ENCODE measurements around the gene NME7.
A peak's percentile ranks its signal among the peaks of the same experiment; 100 is the strongest.
"Not testable (repeated sequence)": the region's sequence is repeated elsewhere in the genome, so short reads cannot be mapped to it uniquely, and the experiment has no call there.

The NME7 gene

GRCh38 chr1:169214598-169214997, 153.0 kb downstream of the NME7 start:
- no peak for DNase-seq (ENCODE audit: low spot score)

- DNase-seq (ENCODE audit: low spot score): no peak
These were observed 155.5 kb downstream of the NME7 start for GRCh38 chr1:169212088-169212487.

GRCh38 chr1:169207797-169208520, 159.6 kb downstream of the NME7 start:
- no peak for DNase-seq (ENCODE audit: low spot score)

GRCh38 chr1:169204157-169204556, 163.4 kb downstream of the NME7 start:
- no peak for DNase-seq (ENCODE audit: low spot score)

- DNase-seq (ENCODE audit: low spot score): no peak
These were observed 164.6 kb downstream of the NME7 start for GRCh38 chr1:169202791-169203665.

- no peak for DNase-seq (ENCODE audit: low spot score)
These were observed 166.4 kb downstream of the NME7 start for GRCh38 chr1:169201084-169201619.

- no peak for DNase-seq (ENCODE audit: low spot score)
These were observed 167.3 kb downstream of the NME7 start for GRCh38 chr1:169200319-169200718.

GRCh38 chr1:169196581-169196980, 171.0 kb downstream of the NME7 start:
- no peak for DNase-seq (ENCODE audit: low spot score)

GRCh38 chr1:169196161-169196560, 171.4 kb downstream of the NME7 start:
- no peak for DNase-seq (ENCODE audit: low spot score)

GRCh38 chr1:169193191-169193850, 174.3 kb downstream of the NME7 start:
- DNase-seq (ENCODE audit: low spot score): no peak

- DNase-seq (ENCODE audit: low spot score): no peak
These were observed 181.5 kb downstream of the NME7 start for GRCh38 chr1:169186106-169186505.

GRCh38 chr1:169184812-169185211, 182.8 kb downstream of the NME7 start:
- DNase-seq (ENCODE audit: low spot score): no peak

- DNase-seq (ENCODE audit: low spot score): no peak
These were observed 187.4 kb downstream of the NME7 start for GRCh38 chr1:169180174-169180573.

GRCh38 chr1:169179431-169179830, 188.2 kb downstream of the NME7 start:
- DNase-seq (ENCODE audit: low spot score): not testable (repeated sequence)

- no peak for DNase-seq (ENCODE audit: low spot score)
These were observed 192.1 kb downstream of the NME7 start for GRCh38 chr1:169175461-169175860.

GRCh38 chr1:169163059-169163458, 204.5 kb downstream of the NME7 start:
- no peak for DNase-seq (ENCODE audit: low spot score)

GRCh38 chr1:169161496-169162194, 206.0 kb downstream of the NME7 start:
- no peak for DNase-seq (ENCODE audit: low spot score)

GRCh38 chr1:169160845-169161495, 206.6 kb downstream of the NME7 start:
- DNase-seq (ENCODE audit: low spot score): peak; percentile 6

GRCh38 chr1:169156580-169156979, 211.0 kb downstream of the NME7 start:
- no peak for DNase-seq (ENCODE audit: low spot score)

GRCh38 chr1:169155675-169156074, 211.9 kb downstream of the NME7 start:
- no peak for DNase-seq (ENCODE audit: low spot score)

- peak; percentile 2 for DNase-seq (ENCODE audit: low spot score)
These were observed 216.2 kb downstream of the NME7 start for GRCh38 chr1:169151338-169151837.

Data from HuH-7 (cell line).